HG03025 (cell line): ENCODE measurements around the gene LCN6.
"Not testable (repeated sequence)": the region's sequence is repeated elsewhere in the genome, so short reads cannot be mapped to it uniquely, and the experiment has no call there.

Experiments
- ATAC-seq: cut with Tn5 transposase; IDR thresholded peaks from one replicate; pipeline ENCODE4 v1.9.1; 2021; ENCODE audit warnings: mild to moderate bottlenecking, moderate library complexity; ENCODE audit not compliant: unreplicated experiment, low FRiP score

The LCN6 gene

GRCh38 chr9:136760834-136761544, 12.7 kb upstream of the LCN6 start:
- not testable (repeated sequence) for ATAC-seq

GRCh38 chr9:136760424-136760823, 12.1 kb upstream of the LCN6 start:
- ATAC-seq = no peak

GRCh38 chr9:136759436-136760325, 11.4 kb upstream of the LCN6 start:
- ATAC-seq = no peak

DNA sequence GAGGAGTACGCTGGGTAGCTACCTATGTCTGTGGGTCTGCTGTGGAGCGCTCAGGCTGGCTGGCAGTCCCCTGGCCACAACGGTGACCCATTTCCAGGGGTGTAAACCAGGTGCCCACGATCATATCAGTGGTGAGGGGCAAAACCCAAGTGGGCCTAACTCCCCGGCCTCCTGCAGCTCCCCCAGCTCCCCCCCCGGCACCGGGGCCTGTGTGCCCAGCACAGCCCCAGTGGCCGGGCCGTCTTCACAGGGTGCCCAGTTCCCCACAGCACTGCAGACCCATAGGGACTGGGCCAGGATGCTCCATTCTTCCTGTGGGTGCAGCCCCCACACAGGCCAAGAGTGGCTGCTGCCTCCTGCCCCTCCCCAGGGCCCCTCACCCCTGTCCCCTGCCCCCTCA, 10.7 kb upstream of the LCN6 start:
- no peak for ATAC-seq

- no peak for ATAC-seq
Observed at GRCh38 chr9:136757751-136758140, 9.4 kb upstream of the LCN6 start.

DNA sequence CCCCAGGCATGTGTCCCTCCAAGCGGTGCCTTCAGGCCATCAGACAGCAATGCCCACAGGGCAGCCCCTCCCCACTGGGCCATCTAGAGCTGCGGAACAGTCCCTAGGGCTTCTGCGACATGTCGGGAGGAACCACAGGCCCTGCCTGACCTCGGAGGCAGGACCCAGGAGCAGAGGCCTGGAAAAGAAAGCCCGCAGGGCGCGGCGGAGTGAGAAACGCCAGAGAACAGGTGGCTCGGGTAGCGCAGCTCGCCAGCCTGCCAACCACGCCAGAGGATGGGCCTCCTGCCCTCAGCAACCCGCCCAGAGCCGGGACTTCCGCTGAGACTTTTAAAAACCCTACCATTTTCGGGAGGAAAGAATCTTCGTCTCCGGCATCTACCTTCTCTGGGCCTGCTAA, 9.0 kb upstream of the LCN6 start:
- ATAC-seq = no peak

- no peak for ATAC-seq
Observed at GRCh38 chr9:136756836-136757235, 8.5 kb upstream of the LCN6 start.

GRCh38 chr9:136756134-136756438, 7.8 kb upstream of the LCN6 start:
- no peak for ATAC-seq

- ATAC-seq = not testable (repeated sequence)
Observed at GRCh38 chr9:136755302-136756133, 7.2 kb upstream of the LCN6 start.

- ATAC-seq = no peak
Observed at GRCh38 chr9:136754626-136755301, 6.4 kb upstream of the LCN6 start.

DNA sequence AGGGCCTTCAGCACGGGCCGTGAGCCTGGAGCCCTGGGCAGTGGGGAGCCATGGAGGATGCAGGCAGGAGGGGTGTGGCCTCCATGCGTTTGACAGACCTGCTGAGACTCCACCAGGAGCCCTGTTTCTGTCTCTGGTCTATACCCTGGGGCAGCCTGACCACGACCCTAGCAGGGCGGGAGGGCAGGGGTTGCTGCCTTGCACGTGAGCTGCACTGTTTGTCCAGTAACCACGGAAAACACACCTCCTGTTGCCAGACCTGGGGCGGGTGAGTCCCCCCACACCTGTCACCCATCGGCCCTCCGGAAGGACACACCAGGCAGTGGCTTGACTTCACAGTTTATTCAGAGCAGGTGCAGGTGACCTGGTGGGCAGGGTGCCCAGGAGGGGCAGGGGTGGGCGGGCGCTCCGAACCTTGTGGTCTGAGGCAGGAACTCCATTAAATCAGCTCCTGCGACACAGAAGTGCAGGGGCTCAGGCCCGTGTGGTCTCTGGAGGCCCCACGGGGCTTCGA, 5.8 kb upstream of the LCN6 start:
- no peak for ATAC-seq

DNA sequence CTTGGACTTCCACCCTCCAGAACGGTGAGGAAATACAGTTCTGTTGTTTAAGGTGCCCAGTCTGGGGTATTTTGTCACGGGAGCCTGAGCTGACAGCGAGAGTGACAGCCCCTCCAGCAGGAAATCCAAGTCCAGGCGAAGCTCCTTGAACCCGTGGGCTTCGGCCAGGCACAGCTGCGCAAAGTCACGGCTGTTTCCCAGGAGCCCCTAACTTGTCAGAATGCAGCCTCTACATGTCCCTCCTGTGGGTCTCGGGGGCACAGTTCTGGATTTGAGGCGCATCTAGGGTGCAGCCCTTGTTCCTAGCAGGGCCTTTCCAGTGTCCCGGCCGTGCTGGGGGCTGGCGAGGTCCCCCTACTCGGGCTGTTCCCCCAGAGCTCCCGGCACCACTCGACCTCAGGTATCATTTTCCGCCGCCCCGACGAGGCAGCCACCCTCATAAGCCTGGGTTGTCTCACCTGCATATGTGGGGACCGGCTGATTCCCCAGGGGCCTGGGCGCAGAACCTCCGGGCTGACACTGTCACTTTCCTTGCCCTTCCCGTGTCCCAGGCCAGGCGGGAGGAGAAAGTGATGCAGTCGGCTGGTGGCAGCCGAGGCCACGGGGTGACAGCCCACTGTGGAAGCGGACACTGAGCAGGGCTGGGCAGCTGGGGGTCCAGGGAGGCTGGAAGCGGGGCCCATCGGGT, 5.2 kb upstream of the LCN6 start:
- ATAC-seq = no peak

- no peak for ATAC-seq
Observed at GRCh38 chr9:136751814-136752213, 3.5 kb upstream of the LCN6 start.

DNA sequence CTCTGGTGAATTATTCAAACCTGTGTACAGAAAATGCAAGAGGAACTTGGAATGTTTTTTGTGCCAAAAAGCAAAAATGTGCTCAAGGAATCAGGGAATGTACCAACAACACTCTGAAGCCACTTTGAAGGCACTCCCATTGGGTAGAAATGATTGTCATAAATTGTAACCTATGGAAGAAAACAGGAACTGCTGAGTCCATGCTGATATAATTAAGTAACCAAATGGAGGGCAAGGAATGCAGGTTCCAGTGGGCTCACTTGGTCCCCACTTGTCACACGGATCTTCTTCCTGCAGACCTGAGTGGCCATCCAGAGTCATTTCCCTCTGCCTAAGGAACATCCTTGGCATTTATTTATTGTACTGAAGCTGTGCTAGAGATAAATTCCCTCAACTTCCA, 2.9 kb upstream of the LCN6 start:
- ATAC-seq = no peak

- ATAC-seq = no peak
Observed at GRCh38 chr9:136750526-136750925, 2.2 kb upstream of the LCN6 start.

DNA sequence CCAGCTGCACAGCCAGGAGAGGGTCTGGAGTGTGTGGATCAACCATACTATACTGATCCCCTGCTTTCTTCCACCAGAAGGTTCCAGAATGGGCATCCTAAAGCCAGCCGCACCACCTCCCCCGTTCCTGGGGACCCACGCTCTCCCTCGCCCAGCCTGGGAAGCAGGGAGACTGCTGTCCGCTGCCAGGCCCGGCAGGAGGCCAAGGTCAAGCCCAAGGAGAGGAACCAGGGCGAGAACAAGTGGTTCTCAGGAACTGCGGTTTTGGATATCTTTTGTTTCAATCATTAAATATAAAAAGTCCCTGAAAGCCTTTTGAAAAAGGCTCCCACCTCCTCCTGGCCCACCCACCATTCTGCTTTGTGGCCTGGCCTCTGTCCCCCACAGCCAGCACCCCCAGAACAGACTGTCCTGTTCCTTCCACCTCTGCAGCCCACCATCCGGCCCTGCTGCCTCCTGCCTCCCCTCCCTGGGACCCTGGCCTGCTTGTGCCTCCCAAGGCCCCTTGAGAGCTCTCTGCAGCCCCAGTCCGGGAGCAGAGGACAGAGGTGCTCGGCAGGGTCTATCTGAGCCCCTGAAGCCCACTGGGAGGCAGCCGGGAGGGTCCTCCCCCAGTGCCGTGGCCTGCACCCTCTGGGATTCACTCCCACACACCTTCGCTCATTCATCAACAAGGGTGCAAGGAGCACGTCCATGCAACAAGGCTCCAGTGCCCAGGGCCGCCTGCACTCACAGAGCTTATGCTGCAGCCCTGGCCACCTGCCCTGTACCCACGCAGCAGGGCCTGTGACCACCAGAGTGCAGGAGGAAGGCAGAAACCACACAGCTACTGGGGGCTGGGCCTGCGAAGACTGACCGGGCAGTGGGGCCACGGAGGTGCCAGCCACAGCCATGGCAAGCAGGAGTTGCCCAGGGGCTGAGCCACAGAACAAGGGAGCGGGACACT, 614 bp upstream of the LCN6 start:
- ATAC-seq = no peak

DNA sequence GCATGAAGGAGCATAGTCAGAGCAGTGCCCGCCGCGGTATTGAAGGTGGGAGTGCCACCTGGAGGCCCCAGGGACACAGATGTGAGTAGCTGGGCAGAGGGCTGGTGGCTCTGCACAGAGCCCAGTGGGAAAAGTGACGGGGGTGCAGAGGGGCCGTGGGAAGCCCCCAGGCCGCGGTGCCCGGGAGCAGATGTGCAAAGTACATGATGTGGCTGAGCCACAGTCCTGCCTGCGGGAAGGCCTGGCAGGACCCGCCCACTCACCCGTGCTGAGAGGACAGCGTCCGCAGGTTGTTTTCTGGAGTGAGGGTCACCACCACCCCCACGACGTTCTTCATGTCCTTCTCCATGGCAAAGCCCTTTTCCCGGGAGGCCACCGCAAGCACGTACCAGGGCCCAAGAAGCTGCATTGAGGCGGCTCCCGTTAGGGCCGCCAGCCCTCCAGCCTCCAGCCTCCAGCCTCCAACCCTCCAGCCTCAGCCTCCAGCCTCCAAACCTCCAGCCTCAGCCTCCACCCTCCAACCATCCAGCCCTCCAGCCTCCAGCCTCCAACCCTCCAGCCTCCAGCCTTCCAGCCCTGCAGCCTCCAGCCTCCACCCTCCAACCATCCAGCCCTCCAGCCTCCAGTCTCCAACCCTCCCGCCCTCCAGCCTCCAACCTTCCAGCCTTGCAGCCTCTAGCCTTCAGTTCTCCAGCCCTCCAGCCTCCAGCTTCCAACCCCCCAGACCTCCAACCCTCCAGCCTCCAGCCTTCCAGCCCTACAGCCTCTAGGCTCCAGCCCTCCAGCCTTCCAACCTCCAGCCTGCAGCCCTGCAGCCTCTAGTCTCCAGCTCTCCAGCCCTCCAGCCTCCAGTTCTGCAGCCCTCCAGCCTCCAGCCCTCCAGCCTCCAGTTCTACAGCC, 914 bp downstream of the LCN6 start:
- no peak for ATAC-seq

DNA sequence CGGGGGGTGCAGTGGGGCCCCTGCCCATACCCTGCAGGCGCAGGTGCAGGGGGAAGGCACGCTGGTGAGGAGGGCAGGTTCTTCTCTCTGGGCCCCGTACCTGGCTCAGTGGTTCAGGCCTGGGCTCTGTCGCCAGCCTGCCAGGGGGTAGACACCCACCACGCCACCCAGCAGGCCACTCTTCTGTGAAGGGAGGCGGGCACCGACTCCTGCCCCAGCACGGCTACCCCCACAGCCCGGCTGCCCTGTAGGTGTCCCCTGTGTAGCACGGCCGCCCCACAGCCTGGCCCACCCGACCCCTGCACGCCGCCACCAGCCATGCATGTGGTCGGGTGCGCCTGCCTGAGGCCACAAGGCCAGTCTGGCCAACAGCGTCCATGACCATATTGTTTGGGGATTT, 1.7 kb downstream of the LCN6 start:
- ATAC-seq = no peak
